ENCODE measurements around the gene FLRT3. TPM values are rescaled to one million over a fixed set of nuclear protein-coding genes. Genes with fewer than 3 reads are reported as not detected.

FLRT3 gene
- total RNA-seq, 1 donor from 2014 or later: 0.22 TPM

- intact Hi-C loops (cut with DNase I): no loop called here
- no peak for DNase-seq (ENCODE audit: missing footprints)
- ATAC-seq: no peak
These were observed 3.7 kb downstream of the FLRT3 start for GRCh38 chr20:14333721-14334120.

GRCh38 chr20:14332866-14333265 is 4.5 kb downstream of the FLRT3 start:
- ATAC-seq (no peak), DNase-seq (ENCODE audit: missing footprints) (no peak)
- intact Hi-C loops (cut with DNase I): no loop called here

- DNase-seq (ENCODE audit: missing footprints) (no peak), ATAC-seq (no peak)
- intact Hi-C loops (cut with DNase I): no loop called here
These were observed 5.8 kb downstream of the FLRT3 start for GRCh38 chr20:14331646-14332045.

- ATAC-seq: no peak
- DNase-seq (ENCODE audit: missing footprints): no peak
- intact Hi-C loops (cut with DNase I): no loop called here
These were observed 17.7 kb downstream of the FLRT3 start for GRCh38 chr20:14319704-14320103.

GRCh38 chr20:14313341-14314020 is 23.9 kb downstream of the FLRT3 start:
- intact Hi-C loops (cut with DNase I): no loop called here
- DNase-seq (ENCODE audit: missing footprints): no peak
- no peak for ATAC-seq

- DNase-seq (ENCODE audit: missing footprints): no peak
- intact Hi-C loops (cut with DNase I): no loop called here
- no peak for ATAC-seq
These were observed 25.4 kb downstream of the FLRT3 start for GRCh38 chr20:14312001-14312400.

- intact Hi-C loops (cut with DNase I): no loop called here
- DNase-seq (ENCODE audit: missing footprints) (no peak), ATAC-seq (no peak)
These were observed 26.3 kb downstream of the FLRT3 start for GRCh38 chr20:14310977-14311627.

- intact Hi-C loops (cut with DNase I): no loop called here
- DNase-seq (ENCODE audit: missing footprints) (no peak), ATAC-seq (no peak)
These were observed 29.5 kb downstream of the FLRT3 start for GRCh38 chr20:14307956-14308355.

- intact Hi-C loops (cut with DNase I): no loop called here
- no peak for DNase-seq (ENCODE audit: missing footprints)
- ATAC-seq: no peak
These were observed 32.9 kb downstream of the FLRT3 start for GRCh38 chr20:14304472-14304871.

- ATAC-seq (no peak), DNase-seq (ENCODE audit: missing footprints) (no peak)
- intact Hi-C loops (cut with DNase I): no loop called here
These were observed 33.8 kb downstream of the FLRT3 start for GRCh38 chr20:14303651-14304050.

GRCh38 chr20:14303106-14303505 is 34.3 kb downstream of the FLRT3 start:
- DNase-seq (ENCODE audit: missing footprints) (no peak), ATAC-seq (no peak)
- intact Hi-C loops (cut with DNase I): no loop called here

- ATAC-seq (no peak), DNase-seq (ENCODE audit: missing footprints) (no peak)
- intact Hi-C loops (cut with DNase I): no loop called here
These were observed 37.6 kb downstream of the FLRT3 start for GRCh38 chr20:14299831-14300230.

- DNase-seq (ENCODE audit: missing footprints): no peak
- ATAC-seq: no peak
- intact Hi-C loops (cut with DNase I): no loop called here
These were observed 41.6 kb downstream of the FLRT3 start for GRCh38 chr20:14295770-14296309.

- intact Hi-C loops (cut with DNase I): no loop called here
- DNase-seq (ENCODE audit: missing footprints): no peak
- ATAC-seq: no peak
These were observed 42.2 kb downstream of the FLRT3 start for GRCh38 chr20:14295238-14295637.

- intact Hi-C loops (cut with DNase I): no loop called here
- ATAC-seq (no peak), DNase-seq (ENCODE audit: missing footprints) (no peak)
These were observed 45.9 kb downstream of the FLRT3 start for GRCh38 chr20:14291502-14291901.

GRCh38 chr20:14288341-14289330 is 48.8 kb downstream of the FLRT3 start:
- ATAC-seq: no peak
- no peak for DNase-seq (ENCODE audit: missing footprints)
- intact Hi-C loops (cut with DNase I): no loop called here

- ATAC-seq: no peak
- no peak for DNase-seq (ENCODE audit: missing footprints)
- intact Hi-C loops (cut with DNase I): no loop called here
These were observed 53.0 kb downstream of the FLRT3 start for GRCh38 chr20:14284443-14284842.

- DNase-seq (ENCODE audit: missing footprints): no peak
- ATAC-seq: no peak
- intact Hi-C loops (cut with DNase I): no loop called here
These were observed 55.3 kb downstream of the FLRT3 start for GRCh38 chr20:14282140-14282539.
